SK-N-SH (cell line): Measurements from ENCODE around the gene PDXDC1.
"Not testable (repeated sequence)": the region's sequence is repeated elsewhere in the genome, so short reads cannot be mapped to it uniquely, and the experiment has no call there.

Experiments
- CTCF ChIP-seq: fragments of 200-600 bp; sonication (generic); IDR thresholded peaks from 2 replicates; pipeline ENCODE4 v1.6.1; 2017; ENCODE audit warnings: antibody characterized with exemption, mild to moderate bottlenecking, moderate library complexity
- EP300 ChIP-seq, 2 experiments: IDR thresholded peaks; 2 replicates each; pipeline versions ENCODE4 v1.4.0 to v1.6.1; 2012; ENCODE audit warnings: borderline replicate concordance in 1 of 2, low read depth in 1 of 2, low read length in 1 of 2
- EZH2phosphoT487 ChIP-seq: fragments of 200-600 bp; sonication (generic); IDR thresholded peaks from 2 replicates; pipeline ENCODE4 v1.6.1; 2017; ENCODE audit warnings: low read depth, mixed run types, mild to moderate bottlenecking, antibody characterized with exemption, moderate library complexity, borderline replicate concordance
- FOXJ3 ChIP-seq: sonication (generic); formaldehyde crosslinking; IDR thresholded peaks from 2 replicates; pipeline ENCODE4 v1.5.1; 2020; ENCODE audit warnings: mild to moderate bottlenecking, missing genetic modification reagents
- GABPA ChIP-seq: IDR thresholded peaks from 2 replicates; pipeline ENCODE4 v1.4.0; 2012; ENCODE audit warnings: low read depth, mild to moderate bottlenecking
- POLR2AphosphoS5 ChIP-seq: IDR thresholded peaks from 2 replicates; pipeline ENCODE4 v1.6.1; 2012; ENCODE audit warnings: low read depth, low read length
- RAD21 ChIP-seq: IDR thresholded peaks from 2 replicates; pipeline ENCODE4 v1.6.1; 2012; ENCODE audit warnings: mild to moderate bottlenecking, low read length
- RCOR1 ChIP-seq: fragments of 150-350 bp; IDR thresholded peaks from 2 replicates; pipeline ENCODE4 v1.6.1; 2017; ENCODE audit warnings: antibody characterized with exemption, low read length
- RFX5 ChIP-seq: IDR thresholded peaks from 2 replicates; pipeline ENCODE4 v1.6.1; 2012; ENCODE audit warnings: mild to moderate bottlenecking, improper control_type of control experiment, low read length
- SMC3 ChIP-seq: IDR thresholded peaks from 2 replicates; pipeline ENCODE4 v1.6.1; 2012; ENCODE audit warnings: low read depth, low read length, improper control_type of control experiment
- TAF1 ChIP-seq: IDR thresholded peaks from 2 replicates; pipeline ENCODE4 v1.6.1; 2012; ENCODE audit warnings: low read depth, mild to moderate bottlenecking, low read length, moderate library complexity, borderline replicate concordance
- TEAD4 ChIP-seq: IDR thresholded peaks from 2 replicates; pipeline ENCODE4 v1.4.0; 2012; ENCODE audit warnings: mild to moderate bottlenecking, borderline replicate concordance; ENCODE audit not compliant: insufficient read depth
- USF1 ChIP-seq: IDR thresholded peaks from 2 replicates; pipeline ENCODE4 v1.4.0; 2012; ENCODE audit warnings: low read depth, borderline replicate concordance

DNA sequence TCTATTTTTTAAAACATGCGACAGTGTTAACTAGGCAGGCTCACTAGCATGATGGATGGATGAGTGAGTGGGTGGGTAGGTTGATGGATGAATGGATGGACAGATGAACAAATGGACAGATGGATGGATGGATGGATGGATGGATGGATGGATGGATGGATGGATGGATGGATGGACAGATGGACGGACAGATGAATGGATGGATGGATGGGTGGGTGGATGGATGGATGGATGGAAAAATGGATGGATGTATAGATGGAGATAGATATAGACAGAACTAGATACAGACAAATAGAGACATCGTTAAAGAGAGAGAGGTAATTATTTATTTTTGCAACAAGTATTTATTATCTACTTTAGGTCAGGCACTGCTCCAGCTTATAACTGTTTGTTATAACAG lies 205.1 kb downstream of the PDXDC1 start:
- not testable (repeated sequence) for TF ChIP-seq USF1; CTCF; POLR2AphosphoS5; SMC3; EP300 (IDR thresholded peaks at IDR 0.05; ENCODE audit: borderline replicate concordance in 1 of 2, low read depth in 1 of 2, low read length in 1 of 2); FOXJ3 (CRISPR knock-in tag); EZH2phosphoT487; RCOR1; RFX5; TAF1; GABPA; RAD21; TEAD4
